Right renal cortex interstitium (tissue), 3 donors: ENCODE data around the gene LNPEP. TPM values are rescaled to one million over a fixed set of nuclear protein-coding genes. Genes with fewer than 3 reads are reported as not detected.

Experiments used
- DNase-seq, 3 donors: peaks; one replicate each; pipeline ENCODE4 v3.0.0-alpha.2; 2013; ENCODE audit warnings: low read depth in 3 of 3, low spot score in 2 of 3
- polyA plus RNA-seq, 3 donors: library from polyadenylated mRNA; unstranded; fragments of 120-200 nt; gene quantifications; one replicate each; pipeline ENCODE4 v1.2.1, GENCODE V29; 2013; ENCODE audit not compliant: insufficient read length in 3 of 3

The LNPEP gene
- polyA plus RNA-seq, 3 donors = 22.7 to 27.3 (median 26.6) TPM

DNA sequence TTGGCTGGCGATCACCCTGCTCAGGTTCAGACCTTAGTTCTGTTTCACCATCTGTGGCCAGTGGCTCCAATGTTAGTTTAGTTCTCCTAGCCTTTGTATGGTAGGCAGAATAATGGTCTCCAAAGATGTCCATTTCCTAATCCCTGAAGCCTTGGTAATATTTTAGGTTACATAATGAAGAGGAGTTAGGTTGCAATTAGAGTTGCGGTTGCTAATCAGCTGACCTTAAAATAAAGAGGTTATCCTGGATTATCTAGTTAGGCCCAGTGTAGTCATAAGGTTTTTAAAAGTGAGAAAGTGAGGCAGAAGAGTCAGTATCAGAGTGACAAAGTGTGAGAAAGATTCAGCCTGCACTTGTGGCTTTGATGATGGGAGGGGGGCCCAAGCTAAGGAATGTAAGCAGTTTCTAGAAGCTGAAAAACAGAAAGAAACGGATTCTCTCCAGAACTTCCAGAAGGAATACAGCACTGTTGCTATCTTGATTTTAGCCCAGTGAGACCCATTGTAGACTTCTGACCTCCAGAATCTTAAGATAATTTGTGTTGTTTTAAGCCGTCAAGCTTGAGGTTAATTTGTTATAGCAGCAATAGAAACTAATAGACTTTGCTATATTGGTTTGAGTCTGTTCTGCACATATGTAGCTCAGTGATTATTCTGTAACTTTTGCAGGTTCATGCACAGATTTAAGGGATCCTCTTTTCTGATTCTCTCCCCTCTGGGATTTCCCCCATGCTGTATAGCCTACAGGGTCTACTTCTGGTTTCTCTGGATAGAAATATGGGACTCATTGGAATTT lies 21.6 kb downstream of the LNPEP start:
- no peak for DNase-seq

DNA sequence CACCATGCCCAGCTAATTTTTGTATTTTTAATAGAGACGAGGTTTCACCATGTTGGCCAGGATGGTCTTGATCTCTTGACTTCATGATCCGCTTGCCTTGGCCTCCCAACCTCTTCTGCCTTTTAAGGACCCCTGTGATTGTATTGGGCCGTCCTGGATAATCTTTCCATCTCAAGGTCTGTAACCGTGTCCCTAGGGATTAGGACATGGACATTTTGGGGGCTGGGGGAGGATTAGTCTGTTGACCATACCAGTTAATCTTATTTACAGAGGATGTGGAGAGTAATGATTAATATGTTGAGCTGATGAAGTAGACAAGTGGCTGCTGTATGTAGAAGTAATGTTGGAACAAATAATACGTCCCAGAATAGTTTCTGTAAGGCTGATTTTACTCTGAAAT lies 23.1 kb downstream of the LNPEP start:
- DNase-seq = no peak

DNA sequence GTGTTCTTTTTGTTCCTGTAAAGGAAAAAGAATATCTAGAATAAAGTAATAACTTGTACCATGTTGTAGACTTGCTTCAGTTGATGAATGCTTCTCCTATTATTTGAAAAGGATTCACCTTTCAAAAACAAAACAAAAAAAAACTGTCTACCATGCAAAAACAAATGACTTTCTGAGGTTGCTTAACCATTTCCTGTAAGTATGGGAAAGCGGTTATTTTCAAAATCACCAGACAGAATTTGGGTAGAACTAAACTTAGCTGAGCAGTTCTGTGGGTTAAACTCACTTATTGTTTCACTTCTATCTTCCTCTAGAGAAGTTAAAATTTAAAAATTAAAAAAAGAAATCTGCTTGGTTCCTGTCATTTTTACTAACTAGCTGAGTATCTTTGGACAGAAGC lies 25.2 kb downstream of the LNPEP start:
- DNase-seq = no peak

DNA sequence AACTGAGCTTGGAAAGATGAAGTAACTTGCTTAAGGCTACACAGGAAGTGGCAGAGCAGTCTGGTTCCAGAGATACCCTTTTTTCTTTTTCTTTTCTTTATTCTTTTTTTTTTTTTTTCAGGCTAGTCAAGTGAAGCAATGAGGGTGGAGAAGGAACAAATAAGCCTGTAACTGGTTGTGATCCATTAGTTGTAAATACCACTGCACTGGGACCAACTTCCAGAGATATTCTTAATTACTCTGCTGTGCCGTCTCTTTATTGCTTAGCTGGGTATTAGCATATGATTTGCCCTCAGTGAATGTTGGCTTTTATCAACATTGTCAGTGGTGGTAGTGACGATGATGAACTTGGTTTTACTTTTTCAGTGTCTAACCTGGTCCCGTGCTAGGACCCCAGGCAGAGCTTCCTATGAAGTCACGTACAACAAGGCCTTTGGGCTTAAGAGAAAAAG lies 26.7 kb downstream of the LNPEP start:
- DNase-seq = no peak

DNA sequence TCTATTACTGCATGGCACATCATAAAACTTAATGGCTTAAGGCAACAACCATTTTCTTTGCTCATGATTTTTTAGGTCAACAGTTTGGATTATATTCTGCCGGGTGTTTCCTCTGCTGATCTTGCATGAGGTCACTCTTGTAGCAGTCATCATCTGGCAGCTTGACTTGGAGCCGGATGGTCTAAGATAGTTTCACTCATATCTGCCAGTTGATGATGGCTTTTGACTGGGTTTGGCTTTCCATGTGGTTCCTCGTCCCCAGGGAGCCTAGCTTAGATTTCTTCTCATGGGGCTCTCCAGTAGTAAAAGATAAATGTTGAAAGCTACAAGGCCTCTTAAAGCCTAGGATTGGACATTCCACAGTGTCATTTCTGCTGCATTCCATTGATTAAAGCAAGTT lies 27.4 kb downstream of the LNPEP start:
- DNase-seq = no peak

DNA sequence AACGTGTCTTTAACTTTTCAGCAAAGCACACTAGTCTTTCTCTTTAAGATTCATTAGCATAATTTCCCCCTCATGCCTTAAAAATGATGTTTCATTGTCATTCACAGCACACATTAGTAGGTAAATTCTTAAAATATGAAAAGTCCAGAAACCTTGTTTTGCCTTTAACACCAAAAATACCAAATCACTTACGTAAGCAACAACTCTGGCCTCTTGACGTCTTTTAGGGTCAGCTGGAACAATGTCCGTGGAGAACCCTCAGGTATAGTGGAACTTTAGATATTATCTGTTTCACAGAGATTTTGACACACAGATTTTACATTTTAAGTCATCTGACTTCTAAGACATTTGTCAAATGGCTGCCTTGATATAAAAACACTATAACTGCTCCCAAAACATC lies 30.9 kb downstream of the LNPEP start:
- no peak for DNase-seq

DNA sequence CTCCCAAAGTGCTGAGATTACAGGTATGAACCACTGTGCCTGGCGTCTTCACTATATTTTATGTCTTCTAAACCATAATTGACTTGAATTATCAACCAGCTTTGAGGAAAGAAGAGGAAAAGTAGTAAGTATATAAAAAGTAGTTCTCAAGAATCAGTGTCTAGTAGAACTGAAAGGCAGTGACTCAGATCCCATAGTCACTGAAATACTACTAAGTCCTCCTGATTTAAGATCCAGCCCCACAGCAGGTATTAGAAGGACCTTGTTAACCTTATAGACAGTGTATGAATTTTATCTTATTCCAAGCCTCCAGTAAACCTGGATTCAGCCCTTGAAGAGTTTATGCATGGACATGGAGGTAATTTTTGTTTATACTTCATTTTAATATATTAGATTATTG lies 31.5 kb downstream of the LNPEP start:
- DNase-seq = no peak

DNA sequence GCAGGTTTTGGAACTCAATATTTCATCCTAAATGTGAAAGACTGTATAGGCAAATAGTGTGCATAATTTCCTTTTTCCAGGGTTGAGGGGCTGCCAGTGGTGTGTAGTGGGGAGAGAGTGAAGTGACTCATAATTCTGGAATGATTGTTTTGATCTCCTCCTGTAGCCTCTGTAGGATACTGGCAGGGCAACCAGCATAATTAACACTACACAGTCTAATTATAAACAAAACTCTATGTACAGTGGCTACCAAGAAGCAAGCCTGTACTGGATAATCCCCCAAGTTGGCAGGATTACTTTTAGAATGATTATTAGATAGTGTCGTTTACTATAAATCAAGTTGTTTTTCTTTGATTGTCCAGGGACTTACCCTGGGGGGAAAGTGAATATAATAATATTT lies 32.2 kb downstream of the LNPEP start:
- DNase-seq = no peak

DNA sequence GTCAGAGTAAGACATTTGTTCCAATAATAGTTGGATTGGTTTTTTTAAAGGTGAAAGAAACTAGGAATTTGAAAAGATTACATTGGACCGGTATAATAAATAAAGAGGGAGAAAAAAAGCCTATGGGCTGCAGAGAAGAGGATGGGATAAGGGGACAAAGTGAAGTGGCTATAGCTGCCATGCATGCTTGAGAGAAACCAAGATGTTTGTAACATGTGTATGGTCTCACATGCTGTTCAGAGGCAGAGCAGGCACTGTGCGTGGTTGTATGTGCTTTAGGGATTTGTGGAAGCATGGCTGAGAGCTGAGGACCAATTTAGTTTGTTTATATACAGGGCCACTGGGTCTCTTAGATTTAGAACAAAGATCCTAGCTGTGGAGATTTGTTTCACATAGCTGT lies 32.7 kb downstream of the LNPEP start:
- no peak for DNase-seq

DNA sequence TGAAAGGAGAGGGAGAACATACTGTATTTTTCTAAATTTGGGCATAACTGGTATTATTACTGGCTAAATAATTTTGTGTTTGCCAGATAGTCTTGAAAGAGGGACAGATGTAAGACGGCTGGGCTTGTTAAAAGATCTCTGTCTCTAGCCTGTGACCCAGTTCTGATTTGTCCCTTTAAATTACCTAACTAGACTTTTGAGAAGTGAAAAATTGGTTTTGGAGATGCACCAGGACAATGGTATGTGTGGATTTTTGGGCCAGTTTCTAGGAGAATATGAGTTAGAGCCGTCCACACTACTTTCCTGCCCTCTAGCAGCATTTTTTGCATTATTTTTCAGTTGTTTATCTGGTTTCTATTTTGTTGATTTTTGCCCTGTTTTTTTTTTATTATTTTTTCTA lies 33.5 kb downstream of the LNPEP start:
- DNase-seq = no peak

DNA sequence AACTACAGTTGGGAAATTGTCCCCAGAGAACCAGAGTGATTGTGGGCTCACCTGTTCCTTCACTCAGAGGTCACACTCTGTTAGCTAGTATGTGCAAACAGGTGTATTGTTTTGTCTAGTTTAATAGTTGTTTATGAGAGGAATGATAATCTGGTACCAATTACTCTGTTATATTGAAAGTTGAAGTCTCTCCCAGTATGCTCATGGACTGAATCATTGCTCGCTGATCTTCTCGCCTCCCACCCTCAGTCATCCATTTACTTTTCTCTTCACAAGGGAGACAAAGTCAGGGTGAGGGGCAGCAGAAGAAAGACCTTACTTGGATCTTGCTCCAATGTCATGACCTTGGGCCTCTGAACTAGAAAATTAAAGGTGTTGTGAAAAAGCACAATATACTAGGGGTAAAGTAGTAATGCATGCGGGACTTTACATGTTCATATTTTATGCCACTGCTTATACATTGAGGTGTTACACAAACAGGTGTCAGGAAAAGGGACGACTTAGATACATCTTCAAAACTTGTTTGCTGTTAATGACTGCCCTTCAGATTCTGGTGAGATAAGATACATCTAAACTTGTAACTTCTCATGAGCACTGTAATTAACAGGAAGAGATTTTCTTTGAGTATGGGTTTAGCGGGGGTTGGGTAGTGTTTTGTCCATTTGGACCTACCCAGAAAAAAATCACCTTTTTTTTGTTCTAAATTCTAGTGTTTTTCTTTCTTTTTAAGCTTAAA lies 36.9 kb downstream of the LNPEP start:
- DNase-seq = no peak

DNA sequence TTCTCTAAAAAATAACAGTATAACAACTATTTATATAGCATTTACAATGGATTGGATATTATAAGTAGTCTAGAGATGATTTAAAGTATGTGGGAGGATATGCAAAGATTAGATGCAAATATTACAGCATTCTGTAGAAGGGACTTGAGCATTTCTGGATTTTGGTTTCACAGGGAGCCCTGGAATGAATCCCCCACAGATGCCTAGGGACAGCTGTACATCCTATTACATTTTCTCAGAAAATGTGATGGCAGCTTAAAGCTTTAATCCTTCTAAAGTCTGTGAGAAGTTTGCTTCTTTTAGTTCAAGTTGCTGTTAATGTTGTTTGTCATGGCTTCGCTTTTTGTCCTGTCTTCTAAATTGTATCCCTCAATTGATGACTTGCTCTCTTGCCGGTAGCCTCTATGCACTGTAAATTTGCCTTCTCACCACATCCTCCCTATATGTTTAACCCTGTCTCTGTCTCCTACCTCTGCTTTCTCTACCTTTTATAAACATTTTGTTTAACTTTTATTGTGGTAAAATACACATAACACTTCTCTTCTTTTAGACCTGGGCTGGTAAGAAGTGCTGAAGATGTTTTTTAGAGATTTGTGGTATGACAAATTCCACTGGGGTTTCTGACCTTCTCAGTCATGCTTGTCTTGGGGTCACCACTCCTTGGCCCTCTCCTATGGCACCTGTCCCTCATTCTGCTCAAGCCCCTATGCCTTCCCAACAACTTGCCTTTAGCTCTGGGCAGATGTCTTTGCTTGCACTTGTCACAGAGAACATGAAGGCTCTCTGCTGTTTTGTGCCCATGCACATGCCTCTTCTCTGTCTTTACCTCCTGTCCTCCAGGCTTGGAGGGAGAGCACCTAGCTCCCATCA lies 37.9 kb downstream of the LNPEP start:
- DNase-seq = no peak

DNA sequence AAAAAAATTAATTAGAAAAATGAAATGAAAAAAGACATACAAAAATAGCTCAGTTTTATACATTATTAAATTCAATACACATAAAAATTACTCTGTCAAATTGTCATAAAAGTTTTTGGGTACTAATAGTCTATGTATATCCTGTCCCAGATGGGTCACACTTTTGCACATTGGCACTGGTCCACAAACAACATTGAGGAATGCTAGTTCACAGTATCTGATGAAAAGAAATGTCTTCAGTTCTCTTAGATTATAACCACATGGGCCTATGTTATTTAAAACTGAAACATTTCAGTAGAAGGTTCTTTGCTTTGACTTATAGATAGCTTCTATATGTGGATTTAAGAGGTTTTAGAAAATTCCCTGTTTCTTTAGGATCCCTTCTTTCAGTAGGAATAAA lies 39.8 kb downstream of the LNPEP start:
- no peak for DNase-seq

DNA sequence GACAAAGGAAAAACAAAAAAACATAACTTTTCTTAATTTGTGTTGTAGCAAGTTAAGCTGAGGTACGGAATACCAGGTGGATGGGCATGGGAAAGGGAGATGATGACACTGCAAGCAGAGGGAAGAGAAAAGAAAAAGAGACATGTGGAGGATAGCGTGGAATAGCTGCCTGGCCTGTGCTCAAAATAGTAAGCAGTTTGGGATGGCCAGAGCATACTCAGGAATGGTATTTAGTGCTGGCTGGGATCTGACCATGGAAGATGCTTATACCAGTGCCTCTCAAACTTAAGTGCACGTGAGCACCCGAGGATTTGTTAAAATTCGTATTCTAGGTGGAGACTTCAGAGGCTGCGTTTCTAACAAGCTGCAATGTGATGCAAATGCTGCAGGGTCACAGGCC lies 41.3 kb downstream of the LNPEP start:
- DNase-seq = no peak

DNA sequence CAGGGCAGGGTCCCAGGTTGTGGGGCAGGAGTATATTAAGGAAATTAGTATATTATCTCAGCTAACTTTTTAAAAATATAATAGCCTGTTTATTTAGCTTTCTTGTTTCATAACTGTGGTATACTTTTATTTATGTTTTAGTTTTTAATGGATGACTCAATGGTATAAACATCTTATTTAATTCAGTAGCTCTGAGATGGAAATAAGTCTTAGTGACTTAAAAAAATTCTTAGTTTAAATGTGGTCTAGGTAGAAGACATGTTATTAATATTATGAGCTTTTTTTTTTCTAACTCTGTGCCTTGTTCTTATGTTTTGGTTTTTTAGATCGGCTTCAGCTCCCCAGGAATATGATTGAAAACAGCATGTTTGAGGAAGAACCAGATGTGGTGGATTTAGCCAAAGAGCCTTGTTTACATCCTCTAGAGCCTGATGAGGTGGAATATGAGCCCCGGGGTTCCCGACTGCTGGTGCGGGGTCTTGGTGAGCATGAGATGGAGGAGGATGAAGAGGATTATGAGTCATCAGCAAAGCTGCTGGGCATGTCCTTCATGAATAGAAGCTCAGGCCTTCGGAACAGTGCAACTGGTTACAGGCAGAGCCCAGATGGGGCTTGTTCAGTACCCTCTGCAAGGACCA lies 43.1 kb downstream of the LNPEP start:
- no peak for DNase-seq

DNA sequence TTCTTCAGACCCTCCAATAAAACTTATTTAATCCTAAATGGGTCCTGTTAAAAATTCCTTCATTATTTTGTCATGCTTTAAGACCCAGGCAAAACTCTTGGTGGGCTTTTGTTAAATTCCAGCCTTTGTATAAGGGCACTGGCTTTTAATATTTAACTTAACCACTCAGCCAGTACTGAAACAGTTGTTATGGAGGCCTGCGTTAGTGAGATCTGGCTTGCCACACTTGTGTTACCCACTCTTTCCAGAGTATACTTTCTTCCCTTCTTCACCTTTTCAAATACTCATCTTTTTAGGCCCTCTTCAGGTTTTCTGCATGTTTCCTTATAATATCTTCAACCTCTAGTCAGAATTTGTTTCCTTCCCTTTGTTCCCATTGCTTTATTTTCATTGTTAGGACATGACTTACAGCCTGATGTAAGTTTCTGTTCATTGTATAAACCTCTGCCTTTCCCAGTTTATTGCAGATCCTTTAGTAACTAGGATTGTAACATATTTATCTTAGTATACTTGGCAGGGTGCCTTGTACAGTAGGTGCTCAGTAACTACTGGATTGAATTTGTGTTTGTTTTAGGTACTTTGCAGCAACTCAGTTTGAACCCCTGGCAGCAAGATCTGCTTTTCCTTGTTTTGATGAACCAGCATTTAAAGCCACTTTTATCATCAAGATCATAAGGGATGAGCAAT lies 48.8 kb downstream of the LNPEP start:
- no peak for DNase-seq

DNA sequence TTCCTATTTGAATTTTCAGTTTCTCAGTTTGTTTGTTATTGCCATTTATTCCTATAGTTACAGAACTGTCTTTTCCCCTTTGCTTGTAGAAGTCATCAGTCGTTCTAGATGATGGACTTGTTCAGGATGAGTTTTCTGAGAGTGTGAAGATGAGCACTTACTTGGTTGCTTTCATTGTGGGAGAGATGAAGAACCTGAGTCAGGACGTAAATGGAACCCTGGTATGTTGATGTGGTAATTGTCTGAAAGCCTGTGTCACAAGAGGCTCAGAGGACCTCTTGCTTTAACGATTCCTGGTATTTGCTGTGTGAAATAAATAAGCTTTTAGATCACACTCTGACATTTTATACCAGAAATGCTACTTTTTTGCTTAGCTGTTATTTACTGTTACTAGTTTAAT lies 50.6 kb downstream of the LNPEP start:
- DNase-seq = no peak

DNA sequence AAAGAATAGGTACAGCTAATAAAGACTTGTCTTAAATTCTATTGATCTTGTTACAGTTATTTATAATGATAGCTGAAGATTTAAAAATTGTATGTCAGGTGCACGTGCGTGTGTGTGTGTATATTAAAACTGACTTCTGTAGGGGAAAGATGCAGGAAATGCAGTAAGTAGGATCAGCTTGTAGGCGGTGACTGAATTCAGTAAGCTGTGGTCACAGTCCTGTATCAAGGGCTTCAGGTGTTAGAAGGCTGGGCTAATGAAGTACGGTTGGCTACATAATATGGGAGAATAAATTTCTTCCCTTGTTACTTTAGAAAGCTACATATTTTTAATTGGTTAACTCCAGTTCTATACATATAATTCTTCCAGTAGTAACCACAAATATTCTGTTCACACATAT lies 54.2 kb downstream of the LNPEP start:
- no peak for DNase-seq

DNA sequence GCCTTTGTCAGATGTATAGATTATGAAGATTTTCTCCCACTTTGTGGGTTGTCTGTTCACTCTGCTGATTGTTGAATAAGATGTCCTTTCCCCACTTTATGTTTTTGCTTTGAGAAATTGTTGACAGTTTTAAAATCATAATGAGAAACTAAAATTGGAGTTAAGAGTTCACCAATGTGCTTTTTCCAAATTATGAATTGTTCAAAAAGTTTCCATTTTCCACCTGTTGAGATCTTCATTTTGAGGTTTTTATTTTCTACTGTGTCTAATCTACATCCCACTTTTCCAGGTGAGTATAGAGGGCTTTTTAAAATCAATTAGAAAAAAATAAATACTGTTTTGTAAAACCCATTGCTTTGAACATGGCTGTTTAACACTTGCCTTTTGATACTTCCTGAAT lies 55.8 kb downstream of the LNPEP start:
- no peak for DNase-seq

DNA sequence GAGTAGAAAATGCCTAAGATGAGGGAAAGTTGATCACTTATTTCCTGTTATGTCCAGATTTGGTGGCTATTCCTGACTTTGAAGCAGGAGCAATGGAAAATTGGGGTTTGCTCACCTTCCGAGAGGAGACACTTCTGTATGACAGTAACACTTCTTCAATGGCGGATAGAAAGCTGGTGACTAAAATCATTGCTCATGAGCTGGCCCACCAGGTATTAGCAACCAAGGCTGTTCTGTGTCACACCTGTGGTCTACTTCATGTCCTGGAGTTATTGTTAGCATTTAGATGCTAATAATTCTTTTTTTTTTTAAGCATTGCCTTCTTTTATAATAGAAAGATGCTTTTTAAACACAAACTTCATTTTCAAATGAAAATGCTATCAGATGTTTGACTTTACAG lies 57.9 kb downstream of the LNPEP start:
- DNase-seq = no peak
